Measurements from ENCODE around the gene CYS1. TPM values are rescaled to one million over a fixed set of nuclear protein-coding genes. Genes with fewer than 3 reads are reported as not detected.

CYS1 gene
- total RNA-seq, 1 experiment from 2014 or later, result 3.7 TPM

DNA sequence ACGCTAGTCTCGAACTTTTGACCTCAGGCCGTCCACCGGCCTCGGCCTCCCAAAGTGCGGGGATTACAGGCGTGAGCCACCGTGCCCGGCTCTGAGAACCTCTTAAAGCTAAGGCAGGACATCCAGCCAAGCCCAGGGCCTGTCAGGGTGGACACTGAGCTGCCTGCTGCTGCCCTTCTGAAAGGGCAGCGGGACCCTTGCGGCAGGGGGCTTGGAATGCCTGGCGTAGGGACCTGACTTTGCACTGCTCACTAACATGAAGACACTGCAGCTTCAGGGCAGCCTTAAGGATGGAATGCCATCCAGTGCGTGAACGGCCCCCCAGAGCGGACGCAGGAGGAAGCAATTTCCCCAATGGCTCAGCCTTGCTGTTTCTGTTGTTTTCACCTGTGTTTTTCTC is 9.0 kb downstream of the CYS1 start:
- no peak overlapping the region for H3K27ac ChIP-seq (ENCODE audit: low read depth, low read length)
- peaks cover 0 to 8% of the 10 kb centered on the region in 2 experiments; a peak in 2 of 4 replicates for H3K4me1 ChIP-seq (ENCODE audit: control insufficient read depth in 1 of 2, insufficient read depth in 2 of 2, low read length in 2 of 2)
- RAD21 ChIA-PET (ENCODE audit: low non-redundant PET in 1 of 2, low total read pairs in 2 of 2, uncharacterized antibody in 2 of 2, unreplicated experiment in 2 of 2), result no interaction called here
- no TSS peak for BruUV-seq (replicated peaks)
- no peaks in the 10 kb centered on the region for H3K27me3 ChIP-seq (ENCODE audit: insufficient read depth, low read length)
- H3K9me3 ChIP-seq (ENCODE audit: control insufficient read depth in 1 of 2, insufficient read depth in 1 of 2, low read depth in 1 of 2, low read length in 2 of 2), result no peaks in the 10 kb centered on the region
- H4K20me1 ChIP-seq (ENCODE audit: insufficient read depth), result no peaks in the 10 kb centered on the region
- CTCF ChIA-PET, result interaction anchor here (1.5 to 5.3 kb wide), 5 partner anchors 14 to 364 kb away, joined by 5 to 91 read pairs (median 15); no protein-coding TSS in a partner anchor
- H3K4me2 ChIP-seq (ENCODE audit: low read length), result no peak overlapping the region
- intact Hi-C loops (cut with micrococcal nuclease), result loop anchor here (5.0 kb wide), 1 partner anchor 596 kb away; no protein-coding TSS in a partner anchor
- DNase-seq (ENCODE audit: low read depth, low spot score), result no peak
- POLR2A ChIA-PET, result no interaction called here
- TF ChIP-seq CEBPB (IDR thresholded peaks at IDR 0.05; ENCODE audit: low read depth), result no peak
- TF ChIP-seq, protein P1, sequence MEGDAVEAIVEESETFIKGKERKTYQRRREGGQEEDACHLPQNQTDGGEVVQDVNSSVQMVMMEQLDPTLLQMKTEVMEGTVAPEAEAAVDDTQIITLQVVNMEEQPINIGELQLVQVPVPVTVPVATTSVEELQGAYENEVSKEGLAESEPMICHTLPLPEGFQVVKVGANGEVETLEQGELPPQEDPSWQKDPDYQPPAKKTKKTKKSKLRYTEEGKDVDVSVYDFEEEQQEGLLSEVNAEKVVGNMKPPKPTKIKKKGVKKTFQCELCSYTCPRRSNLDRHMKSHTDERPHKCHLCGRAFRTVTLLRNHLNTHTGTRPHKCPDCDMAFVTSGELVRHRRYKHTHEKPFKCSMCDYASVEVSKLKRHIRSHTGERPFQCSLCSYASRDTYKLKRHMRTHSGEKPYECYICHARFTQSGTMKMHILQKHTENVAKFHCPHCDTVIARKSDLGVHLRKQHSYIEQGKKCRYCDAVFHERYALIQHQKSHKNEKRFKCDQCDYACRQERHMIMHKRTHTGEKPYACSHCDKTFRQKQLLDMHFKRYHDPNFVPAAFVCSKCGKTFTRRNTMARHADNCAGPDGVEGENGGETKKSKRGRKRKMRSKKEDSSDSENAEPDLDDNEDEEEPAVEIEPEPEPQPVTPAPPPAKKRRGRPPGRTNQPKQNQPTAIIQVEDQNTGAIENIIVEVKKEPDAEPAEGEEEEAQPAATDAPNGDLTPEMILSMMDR (IDR thresholded peaks at IDR 0.05 in 2 of 3, conservative IDR thresholded peaks at IDR 0.05 in 1 of 3; ENCODE audit: borderline replicate concordance in 1 of 3, insufficient read depth in 1 of 3, low read depth in 2 of 3, low read length in 2 of 3), result no peak
- no peak for TF ChIP-seq CBX3 (IDR thresholded peaks at IDR 0.05; ENCODE audit: low read depth)
- TF ChIP-seq SIN3A (IDR thresholded peaks at IDR 0.05; ENCODE audit: low read depth), result no peak
- H3K4me3 ChIP-seq (replicated peaks in 1 of 2; ENCODE audit: low read depth in 1 of 2, low read length in 2 of 2), result no peak overlapping the region
- no peaks in the 10 kb centered on the region for H3K9me2 ChIP-seq (ENCODE audit: insufficient read depth)
- ATAC-seq, result no peak
- H3K36me3 ChIP-seq (ENCODE audit: control insufficient read depth in 1 of 2, insufficient read depth in 2 of 2, low read length in 2 of 2), result no peaks in the 10 kb centered on the region
- H3K9ac ChIP-seq (ENCODE audit: low read length), result no peak overlapping the region
- H2AFZ ChIP-seq (ENCODE audit: low read depth, low read length, poor library complexity, severe bottlenecking), result no peak overlapping the region
- no peaks in the 10 kb centered on the region for H3K79me2 ChIP-seq (ENCODE audit: insufficient read depth, low read length)

DNA sequence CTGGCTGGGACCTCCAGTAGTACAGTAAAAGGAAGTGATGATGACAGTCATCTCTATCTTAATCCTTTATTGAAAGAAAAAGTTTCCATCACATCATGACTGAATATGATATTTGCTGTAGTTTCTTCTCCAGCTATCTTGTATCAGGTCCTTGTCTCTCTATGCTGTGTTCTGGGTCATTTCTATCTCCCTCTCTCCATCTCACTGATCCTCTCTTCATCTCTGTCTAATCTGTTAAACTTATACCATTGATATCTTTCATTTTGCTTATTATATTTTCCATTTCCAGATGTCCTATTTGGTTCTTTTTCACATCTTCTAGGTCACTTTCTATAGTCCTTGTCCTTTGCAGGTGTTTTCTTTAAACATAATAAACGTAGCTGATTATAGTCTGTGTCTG is 12.3 kb downstream of the CYS1 start:
- no peak for DNase-seq (ENCODE audit: low read depth, low spot score)
- ATAC-seq, result no peak
- ChIA-PET RAD21 (ENCODE audit: low non-redundant PET in 1 of 2, low total read pairs in 2 of 2, uncharacterized antibody in 2 of 2, unreplicated experiment in 2 of 2) (no interaction called here), POLR2A (no interaction called here), CTCF (interaction anchor here (0.7 to 1.9 kb wide), 2 partner anchors 22 to 29 kb away, joined by 3 to 5 read pairs; no protein-coding TSS in a partner anchor)
- no peak overlapping the region for H2AFZ ChIP-seq (ENCODE audit: low read depth, low read length, poor library complexity, severe bottlenecking)
- BruUV-seq (replicated peaks), result no TSS peak
- H3K9me2 ChIP-seq (ENCODE audit: insufficient read depth), result no peaks in the 10 kb centered on the region
- no peak overlapping the region for H3K4me2 ChIP-seq (ENCODE audit: low read length)
- H3K27me3 ChIP-seq (ENCODE audit: insufficient read depth, low read length), result no peaks in the 10 kb centered on the region
- intact Hi-C loops (cut with micrococcal nuclease), result no loop called here
- no peak overlapping the region for H3K27ac ChIP-seq (ENCODE audit: low read depth, low read length)
- H3K79me2 ChIP-seq (ENCODE audit: insufficient read depth, low read length), result no peaks in the 10 kb centered on the region
- no peak overlapping the region for H3K9ac ChIP-seq (ENCODE audit: low read length)
- H3K9me3 ChIP-seq (ENCODE audit: control insufficient read depth in 1 of 2, insufficient read depth in 1 of 2, low read depth in 1 of 2, low read length in 2 of 2), result no peaks in the 10 kb centered on the region
- H4K20me1 ChIP-seq (ENCODE audit: insufficient read depth), result no peaks in the 10 kb centered on the region
- peaks cover 0 to 7% of the 10 kb centered on the region in 2 experiments; a peak in 2 of 4 replicates for H3K4me1 ChIP-seq (ENCODE audit: control insufficient read depth in 1 of 2, insufficient read depth in 2 of 2, low read length in 2 of 2)
- H3K36me3 ChIP-seq (ENCODE audit: control insufficient read depth in 1 of 2, insufficient read depth in 2 of 2, low read length in 2 of 2), result no peaks in the 10 kb centered on the region
- H3K4me3 ChIP-seq (replicated peaks in 1 of 2; ENCODE audit: low read depth in 1 of 2, low read length in 2 of 2), result no peak overlapping the region
- TF ChIP-seq EZH2 (IDR thresholded peaks at IDR 0.05) (no peak), POLR2A (IDR thresholded peaks at IDR 0.05; ENCODE audit: borderline replicate concordance, extremely low read depth, insufficient read depth, insufficient read length) (no peak), CBX3 (IDR thresholded peaks at IDR 0.05; ENCODE audit: low read depth) (no peak), EGR1 (IDR thresholded peaks at IDR 0.05; ENCODE audit: low read depth) (no peak), ZNF274 (IDR thresholded peaks at IDR 0.05; ENCODE audit: low read depth, low read length) (no peak), SP1 (IDR thresholded peaks at IDR 0.05; ENCODE audit: low read depth) (no peak), SRF (IDR thresholded peaks at IDR 0.05; ENCODE audit: low read depth) (no peak), CEBPB (IDR thresholded peaks at IDR 0.05; ENCODE audit: low read depth) (no peak), EZH2phosphoT487 (IDR thresholded peaks at IDR 0.05; ENCODE audit: borderline replicate concordance) (no peak), RAD21 (IDR thresholded peaks at IDR 0.05; ENCODE audit: low read depth) (no peak)
- TF ChIP-seq, protein P2, sequence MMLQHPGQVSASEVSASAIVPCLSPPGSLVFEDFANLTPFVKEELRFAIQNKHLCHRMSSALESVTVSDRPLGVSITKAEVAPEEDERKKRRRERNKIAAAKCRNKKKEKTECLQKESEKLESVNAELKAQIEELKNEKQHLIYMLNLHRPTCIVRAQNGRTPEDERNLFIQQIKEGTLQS (IDR thresholded peaks at IDR 0.05), result no peak
- TF ChIP-seq, protein P1 (IDR thresholded peaks at IDR 0.05 in 2 of 3, conservative IDR thresholded peaks at IDR 0.05 in 1 of 3; ENCODE audit: borderline replicate concordance in 1 of 3, insufficient read depth in 1 of 3, low read depth in 2 of 3, low read length in 2 of 3), result no peak
- TF ChIP-seq, protein P3, sequence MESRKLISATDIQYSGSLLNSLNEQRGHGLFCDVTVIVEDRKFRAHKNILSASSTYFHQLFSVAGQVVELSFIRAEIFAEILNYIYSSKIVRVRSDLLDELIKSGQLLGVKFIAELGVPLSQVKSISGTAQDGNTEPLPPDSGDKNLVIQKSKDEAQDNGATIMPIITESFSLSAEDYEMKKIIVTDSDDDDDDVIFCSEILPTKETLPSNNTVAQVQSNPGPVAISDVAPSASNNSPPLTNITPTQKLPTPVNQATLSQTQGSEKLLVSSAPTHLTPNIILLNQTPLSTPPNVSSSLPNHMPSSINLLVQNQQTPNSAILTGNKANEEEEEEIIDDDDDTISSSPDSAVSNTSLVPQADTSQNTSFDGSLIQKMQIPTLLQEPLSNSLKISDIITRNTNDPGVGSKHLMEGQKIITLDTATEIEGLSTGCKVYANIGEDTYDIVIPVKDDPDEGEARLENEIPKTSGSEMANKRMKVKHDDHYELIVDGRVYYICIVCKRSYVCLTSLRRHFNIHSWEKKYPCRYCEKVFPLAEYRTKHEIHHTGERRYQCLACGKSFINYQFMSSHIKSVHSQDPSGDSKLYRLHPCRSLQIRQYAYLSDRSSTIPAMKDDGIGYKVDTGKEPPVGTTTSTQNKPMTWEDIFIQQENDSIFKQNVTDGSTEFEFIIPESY (IDR thresholded peaks at IDR 0.05; ENCODE audit: extremely low read depth, insufficient replicate concordance, low read length), result no peak
